Mesendoderm (in vitro differentiated cells): ENCODE data around the gene CIC.

Experiments
- DNase-seq: peaks from one replicate; pipeline ENCODE4 v3.0.0; 2013
- H2AK5ac ChIP-seq: 2 replicates; pipeline ENCODE4 v1.6.1; 2013; ENCODE audit warnings: low read length, inconsistent platforms
- H2BK120ac ChIP-seq: 2 replicates; pipeline ENCODE4 v1.6.1; 2013; ENCODE audit warnings: low read depth, mild to moderate bottlenecking, low read length, moderate library complexity, mixed read lengths
- H2BK15ac ChIP-seq: replicated peaks from 2 replicates; pipeline ENCODE4 v1.6.1; 2013; ENCODE audit warnings: low read depth, mild to moderate bottlenecking, moderate library complexity
- H2BK5ac ChIP-seq: 2 replicates; pipeline ENCODE4 v1.6.1; 2013; ENCODE audit warnings: low read length, inconsistent platforms
- H3K18ac ChIP-seq: 2 replicates; pipeline ENCODE4 v1.6.1; 2013; ENCODE audit warnings: mild to moderate bottlenecking, low read length, mixed read lengths
- H3K23ac ChIP-seq: one replicate; pipeline ENCODE4 v1.6.1; 2013; ENCODE audit warnings: low read length
- H3K27ac ChIP-seq: 2 replicates; pipeline ENCODE4 v1.5.1; 2013; ENCODE audit warnings: low read depth, mild to moderate bottlenecking, inconsistent platforms, low read length, moderate library complexity
- H3K27me3 ChIP-seq: 2 replicates; pipeline ENCODE4 v1.6.1; 2013; ENCODE audit warnings: low read length, control low read depth, mild to moderate bottlenecking, inconsistent platforms; ENCODE audit not compliant: insufficient read depth, poor library complexity
- H3K36me3 ChIP-seq: 2 replicates; pipeline ENCODE4 v1.6.1; 2013; ENCODE audit warnings: low read length, inconsistent platforms; ENCODE audit not compliant: control insufficient read depth, insufficient read depth
- H3K4ac ChIP-seq: one replicate; pipeline ENCODE4 v1.6.1; 2013; ENCODE audit warnings: low read depth, mild to moderate bottlenecking, low read length, moderate library complexity
- H3K4me1 ChIP-seq: 2 replicates; pipeline ENCODE4 v1.6.1; 2013; ENCODE audit warnings: low read depth, low read length, inconsistent platforms; ENCODE audit not compliant: control insufficient read depth
- H3K4me2 ChIP-seq: 2 replicates; pipeline ENCODE4 v1.6.1; 2013; ENCODE audit warnings: low read length
- H3K4me3 ChIP-seq: 2 replicates; pipeline ENCODE4 v1.5.1; 2013; ENCODE audit warnings: mild to moderate bottlenecking, low read length
- H3K56ac ChIP-seq: one replicate; pipeline ENCODE4 v1.6.1; 2013; ENCODE audit warnings: low read length
- H3K79me1 ChIP-seq: 2 replicates; pipeline ENCODE4 v1.6.1; 2013; ENCODE audit warnings: low read length, inconsistent platforms
- H3K79me2 ChIP-seq: 2 replicates; pipeline ENCODE4 v1.6.1; 2013; ENCODE audit warnings: mild to moderate bottlenecking, low read length; ENCODE audit not compliant: control insufficient read depth, insufficient read depth
- H3K9ac ChIP-seq: 2 replicates; pipeline ENCODE4 v1.6.1; 2013; ENCODE audit warnings: low read length, inconsistent platforms
- H4K5ac ChIP-seq: one replicate; pipeline ENCODE4 v1.6.1; 2013; ENCODE audit warnings: low read length
- H4K8ac ChIP-seq: one replicate; pipeline ENCODE4 v1.6.1; 2013; ENCODE audit warnings: low read depth, mild to moderate bottlenecking, control low read depth, low read length, moderate library complexity
- WGBS: extraction: QIAGEN DNeasy Blood & Tissue Kit; methylation state at CpG from one replicate; pipeline ENCODE4 v1.1.7; 2013; ENCODE audit warnings: low lambda C conversion rate, missing lambda C conversion rate; ENCODE audit not compliant: insufficient coverage; ENCODE audit errors: extremely low coverage; 5-methylcytosine and 5-hydroxymethylcytosine counted together

The CIC gene

DNA sequence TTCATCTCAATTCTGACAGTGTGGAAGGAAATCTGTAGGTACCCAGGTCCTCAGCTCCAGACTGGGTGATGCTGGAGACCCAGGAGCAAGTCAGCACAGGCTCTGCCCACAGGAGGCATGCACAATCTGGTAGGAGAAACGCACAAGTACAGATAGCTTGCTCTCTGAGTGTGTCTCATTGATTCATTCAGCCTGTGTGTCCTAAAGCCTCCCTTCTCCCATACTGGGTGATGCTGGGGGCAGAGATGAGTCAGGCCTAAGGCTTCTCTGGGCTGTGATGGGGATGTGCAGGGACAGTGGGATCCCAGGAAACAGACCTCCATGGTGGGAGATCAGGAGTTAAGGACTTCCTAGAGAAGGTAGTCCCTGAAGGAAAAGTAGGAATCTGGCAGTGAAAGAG, 42.2 kb upstream of the CIC start:
- H3K4me3 ChIP-seq, result no peak overlapping the region
- H2BK5ac ChIP-seq, result no peak overlapping the region
- H3K4me1 ChIP-seq, result no peaks in the 10 kb centered on the region
- H4K5ac ChIP-seq, result no peak overlapping the region
- peaks cover 3% of the 10 kb centered on the region for H3K79me2 ChIP-seq
- H4K8ac ChIP-seq, result no peak overlapping the region
- WGBS, result no CpG with 5 or more reads among the region's 1 CpG
- H3K23ac ChIP-seq, result no peak overlapping the region
- H3K4ac ChIP-seq, result no peak overlapping the region
- peaks cover 12% of the 10 kb centered on the region for H3K79me1 ChIP-seq
- H2BK15ac ChIP-seq, result no peak overlapping the region
- H3K56ac ChIP-seq, result no peak overlapping the region
- H3K27ac ChIP-seq, result no peak overlapping the region
- DNase-seq, result no peak
- no peak overlapping the region for H2BK120ac ChIP-seq
- H3K36me3 ChIP-seq, result peaks cover 25% of the 10 kb centered on the region
- H3K27me3 ChIP-seq, result no peaks in the 10 kb centered on the region
- no peak overlapping the region for H3K18ac ChIP-seq
- H3K9ac ChIP-seq, result no peak overlapping the region
- no peak overlapping the region for H2AK5ac ChIP-seq
- no peak overlapping the region for H3K4me2 ChIP-seq

DNA sequence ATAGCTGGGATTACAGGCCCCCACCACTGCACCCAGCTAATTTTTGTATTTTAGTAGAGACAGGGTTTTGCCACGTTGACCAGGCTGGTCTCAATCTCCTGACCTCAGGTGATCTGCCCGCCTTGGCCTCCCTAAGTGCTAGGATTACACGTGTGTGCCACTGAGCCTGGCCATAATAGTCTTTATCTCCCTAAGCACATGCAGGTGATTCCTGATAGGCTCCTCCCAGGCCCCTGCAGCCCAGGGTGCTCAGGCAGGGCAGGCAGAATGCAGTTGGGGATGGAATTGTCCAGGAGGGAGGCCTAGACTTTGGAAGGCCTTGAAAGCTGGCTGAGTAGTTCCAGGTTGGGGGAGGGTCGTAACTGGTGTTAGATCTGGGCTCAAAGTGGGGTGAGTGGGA, 40.4 kb upstream of the CIC start:
- Histone ChIP-seq H3K4me1 (no peaks in the 10 kb centered on the region), H3K4me3 (no peak overlapping the region)

DNA sequence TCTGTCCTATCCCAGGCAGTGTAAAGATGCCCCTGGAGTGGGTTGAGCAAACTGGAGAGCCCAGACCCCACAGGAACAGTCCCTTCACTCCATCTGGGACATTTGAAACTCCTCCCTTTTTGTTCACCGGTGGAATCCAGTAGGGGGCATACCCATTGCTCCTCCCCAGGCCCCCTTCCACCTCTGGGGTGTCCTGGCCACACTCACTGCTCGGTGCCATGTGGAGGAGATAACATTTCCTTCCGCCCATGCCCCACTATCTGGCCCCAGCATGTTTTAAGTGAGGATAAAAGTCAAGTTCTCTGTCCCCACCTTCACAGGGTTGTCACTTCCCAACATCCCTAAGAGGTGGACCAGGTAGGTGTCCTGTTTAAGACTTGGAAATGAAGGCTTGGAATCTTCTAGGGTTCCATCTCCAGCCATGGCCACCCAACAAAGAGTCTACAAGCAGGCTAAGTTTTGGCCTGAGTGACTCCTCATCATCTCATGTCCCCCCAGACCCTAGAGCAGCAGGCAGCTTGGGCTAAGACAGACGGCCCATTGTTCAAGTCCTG, 39.7 kb upstream of the CIC start:
- Histone ChIP-seq H4K8ac (no peak overlapping the region), H2BK120ac (no peak overlapping the region), H2BK5ac (no peak overlapping the region), H3K56ac (no peak overlapping the region), H3K27ac (no peak overlapping the region), H3K4me1 (no peaks in the 10 kb centered on the region), H3K79me1 (peaks cover 5% of the 10 kb centered on the region), H3K79me2 (no peaks in the 10 kb centered on the region), H3K23ac (no peak overlapping the region), H3K9ac (no peak overlapping the region), H3K36me3 (peaks cover 27% of the 10 kb centered on the region), H3K4me2 (no peak overlapping the region), H2AK5ac (no peak overlapping the region), H3K27me3 (no peaks in the 10 kb centered on the region), H3K4me3 (no peak overlapping the region), H3K4ac (no peak overlapping the region), H3K18ac (no peak overlapping the region), H2BK15ac (no peak overlapping the region), H4K5ac (no peak overlapping the region)
- no CpG with 5 or more reads among the region's 4 CpGs for WGBS
- no peak for DNase-seq

More for the DNA sequence above, 40.4 kb upstream of the CIC start:
- H3K4me2 ChIP-seq, result no peak overlapping the region
- no peak overlapping the region for H2BK120ac ChIP-seq
- H3K36me3 ChIP-seq, result peaks cover 30% of the 10 kb centered on the region
- no peaks in the 10 kb centered on the region for H3K27me3 ChIP-seq
- no peaks in the 10 kb centered on the region for H3K79me2 ChIP-seq
- no peak overlapping the region for H4K8ac ChIP-seq
- no peak overlapping the region for H3K18ac ChIP-seq
- no peak overlapping the region for H3K23ac ChIP-seq
- no peak overlapping the region for H2BK5ac ChIP-seq
- no CpG with 5 or more reads among the region's 4 CpGs for WGBS
- H3K27ac ChIP-seq, result no peak overlapping the region
- H2BK15ac ChIP-seq, result no peak overlapping the region
- no peak overlapping the region for H3K9ac ChIP-seq
- DNase-seq, result no peak
- H4K5ac ChIP-seq, result no peak overlapping the region
- no peak overlapping the region for H3K4ac ChIP-seq
- no peak overlapping the region for H2AK5ac ChIP-seq
- peaks cover 5% of the 10 kb centered on the region for H3K79me1 ChIP-seq
- H3K56ac ChIP-seq, result no peak overlapping the region

DNA sequence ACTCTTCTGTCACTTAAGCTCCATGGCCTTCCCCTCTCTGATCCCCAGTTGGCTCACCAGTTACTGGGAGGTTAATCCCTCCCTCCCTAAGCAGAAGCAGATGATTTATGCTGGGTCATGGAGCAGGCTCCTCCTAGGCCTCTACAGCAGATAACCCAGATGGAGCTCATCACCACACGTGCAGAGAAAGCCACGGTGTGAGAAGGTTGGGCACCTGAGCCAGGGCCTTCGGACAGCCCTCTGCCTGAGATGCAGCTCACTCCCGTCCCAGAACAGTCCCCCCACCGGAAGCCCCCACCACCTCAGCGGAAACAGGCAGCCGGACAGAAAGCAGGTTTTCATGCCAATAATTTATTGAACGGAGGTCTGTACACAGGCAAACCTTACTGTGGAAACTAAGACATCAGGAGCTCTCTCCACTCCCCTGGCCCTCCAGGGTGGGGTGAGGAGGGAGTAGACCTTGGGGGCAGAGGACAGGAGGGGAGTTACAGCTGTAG, 39.1 kb upstream of the CIC start:
- Histone ChIP-seq H3K4ac (no peak overlapping the region), H3K4me3 (no peak overlapping the region), H2AK5ac (no peak overlapping the region), H3K9ac (no peak overlapping the region), H3K4me2 (no peak overlapping the region), H2BK5ac (no peak overlapping the region), H3K79me1 (peaks cover 5% of the 10 kb centered on the region), H3K27me3 (no peaks in the 10 kb centered on the region), H3K23ac (no peak overlapping the region), H4K8ac (no peak overlapping the region), H3K18ac (no peak overlapping the region), H3K36me3 (peaks cover 23% of the 10 kb centered on the region), H3K79me2 (no peaks in the 10 kb centered on the region), H3K27ac (no peak overlapping the region), H2BK15ac (no peak overlapping the region), H4K5ac (no peak overlapping the region), H3K4me1 (no peaks in the 10 kb centered on the region), H3K56ac (no peak overlapping the region), H2BK120ac (no peak overlapping the region)
- WGBS, result no CpG with 5 or more reads among the region's 8 CpGs
- no peak for DNase-seq

DNA sequence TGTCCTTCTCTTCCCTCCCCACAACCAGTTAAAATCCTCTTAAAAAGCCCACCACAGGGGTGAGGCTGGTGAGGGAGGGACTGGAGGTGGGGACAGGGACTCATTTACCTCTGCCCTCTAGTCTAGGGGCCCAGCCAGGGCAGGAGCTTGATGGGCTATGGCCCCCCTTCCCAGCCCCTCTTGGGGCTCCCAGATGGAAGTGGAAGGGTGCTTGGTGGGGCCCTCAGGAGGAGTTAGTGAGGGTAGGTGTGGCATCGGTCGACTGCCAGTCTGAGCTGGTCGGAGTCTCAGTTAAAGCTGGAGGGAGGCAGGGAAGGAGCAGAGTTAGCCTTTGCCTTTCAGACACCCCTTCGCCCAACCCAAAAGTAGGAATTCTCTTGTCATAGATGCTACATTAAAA, 38.5 kb upstream of the CIC start:
- Histone ChIP-seq H4K5ac (no peak overlapping the region), H3K4me3 (no peak overlapping the region), H2BK15ac (no peak overlapping the region), H3K56ac (no peak overlapping the region), H3K23ac (no peak overlapping the region), H2BK120ac (no peak overlapping the region), H3K36me3 (peaks cover 22% of the 10 kb centered on the region), H3K4me2 (no peak overlapping the region), H3K27me3 (no peaks in the 10 kb centered on the region), H2AK5ac (no peak overlapping the region), H3K79me1 (peaks cover 5% of the 10 kb centered on the region), H2BK5ac (no peak overlapping the region), H3K18ac (no peak overlapping the region), H3K27ac (no peak overlapping the region), H4K8ac (no peak overlapping the region), H3K9ac (no peak overlapping the region), H3K4me1 (no peaks in the 10 kb centered on the region), H3K79me2 (no peaks in the 10 kb centered on the region), H3K4ac (no peak overlapping the region)
- no CpG with 5 or more reads among the region's 4 CpGs for WGBS
- DNase-seq, result no peak

DNA sequence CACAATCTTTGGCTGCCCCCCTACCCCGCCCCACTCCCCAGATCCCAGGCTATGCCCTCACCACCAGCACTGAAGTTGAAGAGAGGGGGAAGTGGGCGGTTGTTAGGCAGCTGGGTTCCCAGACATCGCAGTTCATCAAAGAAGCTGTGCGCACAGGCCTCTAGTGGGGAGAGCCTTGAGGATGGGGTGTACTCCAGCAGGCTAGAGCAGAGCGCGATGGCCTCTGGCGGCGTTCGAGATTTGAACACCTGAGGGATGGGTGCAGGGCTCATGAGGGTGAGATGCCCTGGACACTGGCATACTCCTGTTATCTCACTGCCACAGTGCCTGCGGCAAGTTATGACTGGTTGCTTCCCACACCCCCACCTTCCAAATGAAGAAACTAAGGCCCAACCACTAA, 36.6 kb upstream of the CIC start:
- DNase-seq, result no peak
- no CpG with 5 or more reads among the region's 10 CpGs for WGBS
- no peaks in the 10 kb centered on the region for H3K27me3 ChIP-seq
- H3K4me3 ChIP-seq, result no peak overlapping the region
- H3K56ac ChIP-seq, result no peak overlapping the region
- no peak overlapping the region for H4K5ac ChIP-seq
- H3K79me1 ChIP-seq, result peaks cover 1% of the 10 kb centered on the region
- H3K4ac ChIP-seq, result no peak overlapping the region
- H3K79me2 ChIP-seq, result no peaks in the 10 kb centered on the region
- H3K36me3 ChIP-seq, result peaks cover 20% of the 10 kb centered on the region
- H3K27ac ChIP-seq, result no peak overlapping the region
- H2AK5ac ChIP-seq, result no peak overlapping the region
- H2BK5ac ChIP-seq, result no peak overlapping the region
- no peak overlapping the region for H3K9ac ChIP-seq
- H3K23ac ChIP-seq, result no peak overlapping the region
- H2BK15ac ChIP-seq, result no peak overlapping the region
- no peaks in the 10 kb centered on the region for H3K4me1 ChIP-seq
- H4K8ac ChIP-seq, result no peak overlapping the region
- H3K4me2 ChIP-seq, result no peak overlapping the region
- no peak overlapping the region for H3K18ac ChIP-seq
- no peak overlapping the region for H2BK120ac ChIP-seq
